HepG2 (cell line): ENCODE results near the gene KAT2A.

Experiments used
- BRCA1 ChIP-seq: sonication (generic); formaldehyde crosslinking; IDR thresholded peaks from 2 replicates; pipeline ENCODE4 v1.4.0; 2020; ENCODE audit warnings: missing genetic modification reagents
- CTCF ChIP-seq: sonication (generic); formaldehyde crosslinking; IDR thresholded peaks from 2 replicates; pipeline ENCODE4 v1.5.0; 2020; ENCODE audit warnings: mild to moderate bottlenecking, missing genetic modification reagents, moderate library complexity
- NFIC ChIP-seq: IDR thresholded peaks from 2 replicates; pipeline ENCODE4 v1.6.1; 2012; ENCODE audit warnings: mild to moderate bottlenecking, low read length, inconsistent platforms
- POLR2AphosphoS5 ChIP-seq: IDR thresholded peaks from 2 replicates; pipeline ENCODE4 v1.6.1; 2012; ENCODE audit warnings: low read depth, low read length
- SNAPC4 ChIP-seq: sonication (generic); formaldehyde crosslinking; IDR thresholded peaks from 2 replicates; pipeline ENCODE4 v1.4.0; 2020; ENCODE audit warnings: mild to moderate bottlenecking, missing genetic modification reagents

GRCh38 chr17:42098730-42099399, 22.3 kb downstream of the KAT2A start:
- TF ChIP-seq CTCF (CRISPR knock-in tag) (peak; percentile 39), POLR2AphosphoS5 (no peak), BRCA1 (CRISPR knock-in tag) (no peak), NFIC (no peak), SNAPC4 (no peak)
